H1 (cell line): ENCODE measurements around the gene STIM1. TPM values are rescaled to one million over a fixed set of nuclear protein-coding genes. Genes with fewer than 3 reads are reported as not detected.

Experiments used
- CTCF ChIA-PET: fragments of 300-600 bp; sonication (Branson Sonifier 250); formaldehyde crosslinking; loops from one replicate; lab custom pipeline; 2021; ENCODE audit not compliant: partially characterized antibody; lab: Charles Lee
- POLR2A ChIA-PET: fragments of 300-600 bp; sonication (Branson Sonifier 250); formaldehyde crosslinking; loops from one replicate; lab custom pipeline; 2021; ENCODE audit warnings: inconsistent platforms; ENCODE audit not compliant: partially characterized antibody; lab: Charles Lee
- DNase-seq, 2 experiments: peaks; one replicate each; pipeline versions ENCODE4 v3.0.0 to v3.0.0-alpha.2; 2010 to 2022; ENCODE audit warnings: low spot score in 2 of 2, low read depth in 1 of 2, mixed read lengths in 1 of 2
- FAIRE-seq: peaks from 2 replicates; lab custom pipeline; 2011; peaks lifted over from hg19 to GRCh38; lab: Jason Lieb, UNC
- H2AFZ ChIP-seq: 2 replicates; pipeline ENCODE4 v1.8.1; 2012; ENCODE audit warnings: low read length, inconsistent platforms
- H2AK5ac ChIP-seq: 2 replicates; pipeline ENCODE4 v1.6.1; 2013; ENCODE audit warnings: low read depth, low read length
- H2BK120ac ChIP-seq: replicated peaks from 2 replicates; pipeline ENCODE3; 2013; ENCODE audit warnings: low read depth, low read length, inconsistent platforms
- H2BK12ac ChIP-seq: 2 replicates; pipeline ENCODE4 v1.6.1; 2013; ENCODE audit warnings: low read depth, low read length
- H2BK15ac ChIP-seq: 2 replicates; pipeline ENCODE4 v1.6.1; 2013; ENCODE audit warnings: low read length
- H2BK20ac ChIP-seq: 2 replicates; pipeline ENCODE4 v1.6.1; 2013; ENCODE audit warnings: low read length
- H2BK5ac ChIP-seq: 2 replicates; pipeline ENCODE4 v1.6.1; 2013; ENCODE audit warnings: low read depth, low read length
- H3K14ac ChIP-seq: 2 replicates; pipeline ENCODE4 v1.6.1; 2013; ENCODE audit warnings: inconsistent platforms; ENCODE audit not compliant: insufficient read length
- H3K18ac ChIP-seq: 2 replicates; pipeline ENCODE4 v1.6.1; 2013; ENCODE audit warnings: low read length; ENCODE audit errors: extremely low read depth
- H3K23ac ChIP-seq: 2 replicates; pipeline ENCODE4 v1.6.1; 2013; ENCODE audit warnings: inconsistent platforms; ENCODE audit not compliant: insufficient read length
- H3K23me2 ChIP-seq: 2 replicates; pipeline ENCODE4 v1.6.1; 2013; ENCODE audit warnings: low read depth, low read length
- H3K27ac ChIP-seq: 2 replicates; pipeline ENCODE4 v1.6.1; 2011; ENCODE audit warnings: low read depth, low read length, inconsistent platforms
- H3K27me3 ChIP-seq, 4 experiments: replicated peaks in 1 of 4; 1 replicate in 1 of 4; 2 replicates in 3 of 4; pipeline versions ENCODE4 v1.6.1 to v1.8.1; 2011 to 2013; ENCODE audit warnings: low read length in 3 of 4, mild to moderate bottlenecking in 3 of 4, inconsistent platforms in 2 of 4, mixed read lengths in 2 of 4, moderate library complexity in 1 of 4; ENCODE audit not compliant: control insufficient read depth in 3 of 4, insufficient read depth in 3 of 4; ENCODE audit errors: extremely low read depth in 1 of 4
- H3K36me3 ChIP-seq, 4 experiments: 2 replicates each; pipeline versions ENCODE4 v1.6.1 to v1.8.1; 2011 to 2013; ENCODE audit warnings: mild to moderate bottlenecking in 4 of 4, low read length in 3 of 4, moderate library complexity in 2 of 4, control low read depth in 1 of 4, inconsistent platforms in 1 of 4; ENCODE audit not compliant: insufficient read depth in 4 of 4, control insufficient read depth in 2 of 4
- H3K4ac ChIP-seq: replicated peaks from 2 replicates; pipeline ENCODE3; 2013; ENCODE audit warnings: low read length, low read depth, mixed read lengths, inconsistent platforms; ENCODE audit not compliant: insufficient read length
- H3K4me1 ChIP-seq, 4 experiments: replicated peaks in 1 of 4; 1 replicate in 1 of 4; 2 replicates in 3 of 4; pipeline versions ENCODE4 v1.6.1 to v1.8.1; 2011 to 2013; ENCODE audit warnings: low read length in 3 of 4, inconsistent platforms in 2 of 4, mixed read lengths in 1 of 4; ENCODE audit not compliant: insufficient read depth in 4 of 4, control insufficient read depth in 3 of 4
- H3K4me2 ChIP-seq, 2 experiments: 2 replicates each; pipeline versions ENCODE4 v1.6.1 to v1.8.1; 2011 to 2013; ENCODE audit warnings: low read depth in 2 of 2, low read length in 2 of 2, control low read depth in 1 of 2, inconsistent platforms in 1 of 2, mild to moderate bottlenecking in 1 of 2; ENCODE audit not compliant: insufficient read depth in 1 of 2
- H3K4me3 ChIP-seq, 4 experiments: fragments of 200-600, 300-600 bp in 1 of 4; sonication (generic), shearing (Covaris generic), sonication (Bioruptor Twin) in 1 of 4; 2 replicates each; pipeline versions ENCODE4 v1.5.1 to v1.8.1; 2011 to 2016; ENCODE audit warnings: low read length in 4 of 4, low read depth in 3 of 4, control low read depth in 2 of 4, inconsistent platforms in 2 of 4, mild to moderate bottlenecking in 2 of 4, mixed read lengths in 1 of 4, moderate library complexity in 1 of 4; ENCODE audit not compliant: insufficient read depth in 2 of 4; ENCODE audit errors: extremely low read depth in 1 of 4
- H3K56ac ChIP-seq: replicated peaks from 2 replicates; pipeline ENCODE3; 2013; ENCODE audit warnings: low read depth, mild to moderate bottlenecking, mixed read lengths, low read length, inconsistent platforms; ENCODE audit not compliant: insufficient read length
- H3K79me1 ChIP-seq: 2 replicates; pipeline ENCODE4 v1.6.1; 2013; ENCODE audit warnings: low read depth, low read length, control low read depth
- H3K79me2 ChIP-seq, 2 experiments: 2 replicates each; pipeline versions ENCODE4 v1.6.1 to v1.8.1; 2012 to 2013; ENCODE audit warnings: low read length in 2 of 2, mild to moderate bottlenecking in 2 of 2, inconsistent platforms in 1 of 2; ENCODE audit not compliant: insufficient read depth in 2 of 2, control insufficient read depth in 1 of 2
- H3K9ac ChIP-seq, 4 experiments: replicated peaks in 1 of 4; 1 replicate in 1 of 4; 2 replicates in 3 of 4; pipeline versions ENCODE4 v1.6.1 to v1.8.1; 2011 to 2013; ENCODE audit warnings: low read depth in 3 of 4, low read length in 3 of 4, control low read depth in 2 of 4, mild to moderate bottlenecking in 2 of 4, moderate library complexity in 2 of 4, inconsistent platforms in 1 of 4; ENCODE audit errors: extremely low read depth in 1 of 4
- H3K9me3 ChIP-seq, 2 experiments: 2 replicates each; pipeline versions ENCODE4 v1.6.1 to v1.8.1; 2012 to 2013; ENCODE audit warnings: mild to moderate bottlenecking in 2 of 2, moderate library complexity in 2 of 2, control low read depth in 1 of 2, inconsistent platforms in 1 of 2, low read depth in 1 of 2, low read length in 1 of 2, mixed read lengths in 1 of 2; ENCODE audit not compliant: insufficient read depth in 2 of 2
- H4K20me1 ChIP-seq, 2 experiments: replicated peaks in 1 of 2; 2 replicates each; pipeline versions ENCODE3 to v1.8.1; 2011 to 2013; ENCODE audit warnings: inconsistent platforms in 2 of 2, low read length in 2 of 2, mild to moderate bottlenecking in 1 of 2; ENCODE audit not compliant: insufficient read depth in 2 of 2, control insufficient read depth in 1 of 2
- H4K5ac ChIP-seq: 2 replicates; pipeline ENCODE4 v1.6.1; 2013; ENCODE audit warnings: low read length, low read depth, mixed read lengths, inconsistent platforms; ENCODE audit not compliant: insufficient read length
- H4K8ac ChIP-seq: 2 replicates; pipeline ENCODE4 v1.8.0; 2013; ENCODE audit warnings: mild to moderate bottlenecking, moderate library complexity, low read length, inconsistent platforms; ENCODE audit not compliant: insufficient read depth; ENCODE audit errors: extremely low read depth
- H4K91ac ChIP-seq: replicated peaks from 2 replicates; pipeline ENCODE3; 2013; ENCODE audit warnings: low read length, mixed read lengths, inconsistent platforms; ENCODE audit not compliant: insufficient read length
- CBX8 ChIP-seq: fragments of 300-800, 300-1000 bp; sonication (generic); IDR thresholded peaks from 2 replicates; pipeline ENCODE4 v1.7.1; 2016; ENCODE audit warnings: low read depth, low read length, borderline replicate concordance
- JUN ChIP-seq: IDR thresholded peaks from 2 replicates; pipeline ENCODE4 v1.6.1; 2011; ENCODE audit warnings: low read depth, mild to moderate bottlenecking, improper control_type of control experiment, low read length
- RAD21 ChIP-seq, 2 experiments: IDR thresholded peaks in 1 of 2; conservative IDR thresholded peaks in 1 of 2; 2 replicates each; pipeline ENCODE4 v1.6.1; 2011; ENCODE audit warnings: low read depth in 2 of 2, low read length in 2 of 2, improper control_type of control experiment in 1 of 2, inconsistent platforms in 1 of 2, mild to moderate bottlenecking in 1 of 2, moderate library complexity in 1 of 2
- SP2 ChIP-seq: IDR thresholded peaks from 2 replicates; pipeline ENCODE4 v1.6.1; 2012; ENCODE audit warnings: mild to moderate bottlenecking, low read length, inconsistent platforms
- WGBS, 2 experiments: shearing (Covaris generic) in 1 of 2; methylation state at CpG; one replicate each; pipeline versions ENCODE4 v1.1.6 to v1.1.7; 2013 to 2015; ENCODE audit warnings: low lambda C conversion rate in 2 of 2, mixed read lengths in 2 of 2, inconsistent platforms in 1 of 2, low coverage in 1 of 2, missing lambda C conversion rate in 1 of 2; ENCODE audit not compliant: insufficient replicate concordance in 2 of 2, insufficient coverage in 1 of 2, insufficient read length in 1 of 2; ENCODE audit errors: extremely low coverage in 1 of 2, missing lambda C conversion rate in 1 of 2; 5-methylcytosine and 5-hydroxymethylcytosine counted together
- polyA plus RNA-seq, 7 experiments: library from polyadenylated mRNA; depleted of rRNA in 3 of 7; stranded (reverse) in 5 of 7; unstranded in 2 of 7; fragments of >200 nt in 5 of 7; fragments of 200-250 nt in 2 of 7; gene quantifications; 1 replicate in 5 of 7; 2 replicates in 1 of 7; 4 replicates in 1 of 7; pipeline versions ENCODE4 v1.2.1 to v1.2.3, GENCODE V29; 2011 to 2013; ENCODE audit warnings: missing spikeins in 2 of 7, mixed read lengths in 2 of 7
- total RNA-seq: library from RNA; stranded (reverse); fragmentation: NEBNext Ultra II Directional; extraction: Animal tissue kit (Norgen Biotek cat#: 25700); gene quantifications from 2 replicates; pipeline ENCODE4 v1.2.1, GENCODE V29; 2021

STIM1 gene
- total and polyA plus RNA-seq, 2 of the 8 experiments (the other 6 are each of a cell fraction or from before 2014, with no cell fraction given), result 11.1 to 12.2 TPM

GRCh38 chr11:3809624-3809928, 45.9 kb upstream of the STIM1 start:
- Histone ChIP-seq H3K23ac (no peak overlapping the region), H3K27me3 (no peaks in the 10 kb centered on the region), H3K4me3 (peak overlapping the region in 1 of 4 experiments; percentile 75; a peak in 2 of 8 replicates), H2AFZ (no peak overlapping the region), H3K9me3 (no peaks in the 10 kb centered on the region), H3K56ac (no peak overlapping the region), H3K79me2 (peaks cover 0 to 5% of the 10 kb centered on the region in 2 experiments; a peak in 2 of 4 replicates), H3K14ac (no peak overlapping the region), H2BK15ac (no peak overlapping the region), H4K5ac (no peak overlapping the region), H4K91ac (no peak overlapping the region), H3K4me2 (peak overlapping the region; percentile 47 to 91; a peak in 3 of 4 replicates), H2BK20ac (no peak overlapping the region), H3K9ac (no peak overlapping the region), H2AK5ac (no peak overlapping the region), H2BK120ac (no peak overlapping the region), H3K36me3 (no peaks in the 10 kb centered on the region), H3K4me1 (peaks cover 0 to 8% (median 5%) of the 10 kb centered on the region in 4 experiments; a peak in 5 of 7 replicates), H2BK12ac (no peak overlapping the region), H3K79me1 (peaks cover 4% of the 10 kb centered on the region), H3K4ac (no peak overlapping the region), H4K20me1 (peaks cover 0 to 2% of the 10 kb centered on the region in 2 experiments), H3K23me2 (no peaks in the 10 kb centered on the region; the same call in 1 of the 2 replicates), H2BK5ac (no peak overlapping the region), H3K18ac (no peak overlapping the region), H4K8ac (no peak overlapping the region), H3K27ac (no peak overlapping the region)
- FAIRE-seq, result no peak
- DNase-seq, result no peak
- ChIA-PET POLR2A (interaction anchor here (1.0 to 4.3 kb wide), 7 partner anchors 10 to 431 kb away, joined by 3 to 32 read pairs (median 4); partner anchors contain the start of genes NUP98 and ZNF195), CTCF (interaction anchor here (0.6 to 10.8 kb wide), 28 partner anchors 10 to 295 kb away, joined by 3 to 81 read pairs (median 6); partner anchors contain the start of genes NUP98 and STIM1)
- WGBS, 2 experiments, result 100% methylated on average over 1 of the region's 1 CpG; no CpG with 5 or more reads in 1 of the 2 experiments
- TF ChIP-seq SP2 (no peak), RAD21 (IDR thresholded peaks at IDR 0.05 in 1 of 2, conservative IDR thresholded peaks at IDR 0.05 in 1 of 2; ENCODE audit: low read depth in 2 of 2, low read length in 2 of 2) (no peak), JUN (no peak), CBX8 (no peak)
